Activated CD8-positive, alpha-beta memory T cell treated with anti-CD3 and anti-CD28 coated beads for 1 hour (primary cell): ENCODE measurements around the gene RTN4RL1.

Experiments
- DNase-seq, 2 donors: peaks; one replicate each; pipeline ENCODE4 v3.0.0-alpha.2; 2020; ENCODE audit warnings: low read depth in 1 of 2; ENCODE audit errors: extremely low read depth in 1 of 2

The RTN4RL1 gene

GRCh38 chr17:2025220-2025621 is at the start of gene RTN4RL1:
TSS of gene RTN4RL1 (minus strand) at chr17:2025334. CDS start at chr17:2024865, 469 bp downstream.
- peak; percentile 23 to 53 for DNase-seq

- DNase-seq, result no peak
Observed at GRCh38 chr17:2074919-2075318, 49.8 kb upstream of the RTN4RL1 start.

- DNase-seq, result no peak
Observed at GRCh38 chr17:2071455-2072281, 46.5 kb upstream of the RTN4RL1 start.

GRCh38 chr17:2071024-2071385 is 45.9 kb upstream of the RTN4RL1 start:
- DNase-seq, result no peak

GRCh38 chr17:2070241-2071023 is 45.3 kb upstream of the RTN4RL1 start:
- DNase-seq, result no peak

GRCh38 chr17:2068519-2069051 is 43.5 kb upstream of the RTN4RL1 start:
- DNase-seq, result no peak

GRCh38 chr17:2068031-2068518 is 42.9 kb upstream of the RTN4RL1 start:
- DNase-seq, result no peak

GRCh38 chr17:2067608-2068024 is 42.5 kb upstream of the RTN4RL1 start:
- DNase-seq, result no peak

GRCh38 chr17:2067048-2067561 is 42.0 kb upstream of the RTN4RL1 start:
- DNase-seq, result no peak

- DNase-seq, result no peak
Observed at GRCh38 chr17:2065949-2066400, 40.8 kb upstream of the RTN4RL1 start.

GRCh38 chr17:2064980-2065785 is 40.0 kb upstream of the RTN4RL1 start:
- DNase-seq, result no peak

GRCh38 chr17:2064520-2064971 is 39.4 kb upstream of the RTN4RL1 start:
- DNase-seq, result no peak

- DNase-seq, result no peak
Observed at GRCh38 chr17:2064147-2064489, 39.0 kb upstream of the RTN4RL1 start.

- no peak for DNase-seq
Observed at GRCh38 chr17:2063261-2064146, 38.4 kb upstream of the RTN4RL1 start.

GRCh38 chr17:2062571-2063183 is 37.5 kb upstream of the RTN4RL1 start:
- DNase-seq, result no peak

GRCh38 chr17:2061441-2061958 is 36.4 kb upstream of the RTN4RL1 start:
- DNase-seq, result no peak

GRCh38 chr17:2060681-2061440 is 35.7 kb upstream of the RTN4RL1 start:
- no peak for DNase-seq

GRCh38 chr17:2060385-2060658 is 35.2 kb upstream of the RTN4RL1 start:
- DNase-seq, result no peak
